GM12873 (cell line): ENCODE data around the gene PHLDB3.
A peak's percentile ranks its signal among the peaks of the same experiment; 100 is the strongest.

ENCODE experiments used
- TF ChIP-seq, protein P1 (sequence below): IDR thresholded peaks from 2 replicates; pipeline ENCODE4 v1.5.1; 2012; ENCODE audit warnings: low read depth, mild to moderate bottlenecking, moderate library complexity, low read length, control low read depth; ENCODE audit not compliant: insufficient read depth; ENCODE audit errors: missing control alignments

The PHLDB3 gene

DNA sequence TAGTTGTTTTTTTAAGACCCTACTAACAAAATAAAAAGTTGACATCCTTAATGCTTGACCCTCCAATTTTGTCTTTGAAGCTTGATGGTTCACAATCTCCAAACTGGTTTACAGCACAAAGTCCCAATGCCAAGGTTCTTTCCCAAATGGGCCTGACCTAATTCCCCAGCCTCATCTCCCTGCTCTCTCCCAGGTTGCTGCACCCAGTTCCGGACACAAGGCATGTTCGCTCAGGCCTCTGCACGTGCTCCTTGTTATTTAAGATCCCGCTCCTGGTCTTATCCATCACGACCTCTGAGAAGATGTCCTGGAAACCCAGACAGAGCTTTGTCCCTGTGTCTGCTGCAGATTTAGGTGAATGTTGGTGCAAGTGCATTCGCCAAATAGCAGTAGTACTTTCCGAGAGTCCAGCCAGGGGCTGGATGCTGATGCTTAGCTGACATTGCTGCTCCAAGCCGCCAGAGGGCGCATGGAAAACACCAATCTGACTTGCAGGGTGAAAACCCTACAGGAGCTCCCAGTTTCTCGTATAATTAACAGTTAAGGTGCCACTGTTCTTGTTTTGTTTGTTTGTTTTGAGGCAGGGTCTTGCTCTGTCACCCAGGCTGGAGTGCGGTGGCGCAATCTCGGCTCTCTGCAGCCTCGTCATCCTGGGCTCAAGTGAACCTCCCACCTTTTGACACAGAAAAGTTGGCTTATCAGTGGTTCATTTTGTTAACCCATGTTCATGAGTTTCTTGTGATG is 57.6 kb downstream of the PHLDB3 start:
- TF ChIP-seq, protein P1, sequence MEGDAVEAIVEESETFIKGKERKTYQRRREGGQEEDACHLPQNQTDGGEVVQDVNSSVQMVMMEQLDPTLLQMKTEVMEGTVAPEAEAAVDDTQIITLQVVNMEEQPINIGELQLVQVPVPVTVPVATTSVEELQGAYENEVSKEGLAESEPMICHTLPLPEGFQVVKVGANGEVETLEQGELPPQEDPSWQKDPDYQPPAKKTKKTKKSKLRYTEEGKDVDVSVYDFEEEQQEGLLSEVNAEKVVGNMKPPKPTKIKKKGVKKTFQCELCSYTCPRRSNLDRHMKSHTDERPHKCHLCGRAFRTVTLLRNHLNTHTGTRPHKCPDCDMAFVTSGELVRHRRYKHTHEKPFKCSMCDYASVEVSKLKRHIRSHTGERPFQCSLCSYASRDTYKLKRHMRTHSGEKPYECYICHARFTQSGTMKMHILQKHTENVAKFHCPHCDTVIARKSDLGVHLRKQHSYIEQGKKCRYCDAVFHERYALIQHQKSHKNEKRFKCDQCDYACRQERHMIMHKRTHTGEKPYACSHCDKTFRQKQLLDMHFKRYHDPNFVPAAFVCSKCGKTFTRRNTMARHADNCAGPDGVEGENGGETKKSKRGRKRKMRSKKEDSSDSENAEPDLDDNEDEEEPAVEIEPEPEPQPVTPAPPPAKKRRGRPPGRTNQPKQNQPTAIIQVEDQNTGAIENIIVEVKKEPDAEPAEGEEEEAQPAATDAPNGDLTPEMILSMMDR: peak; percentile 95

DNA sequence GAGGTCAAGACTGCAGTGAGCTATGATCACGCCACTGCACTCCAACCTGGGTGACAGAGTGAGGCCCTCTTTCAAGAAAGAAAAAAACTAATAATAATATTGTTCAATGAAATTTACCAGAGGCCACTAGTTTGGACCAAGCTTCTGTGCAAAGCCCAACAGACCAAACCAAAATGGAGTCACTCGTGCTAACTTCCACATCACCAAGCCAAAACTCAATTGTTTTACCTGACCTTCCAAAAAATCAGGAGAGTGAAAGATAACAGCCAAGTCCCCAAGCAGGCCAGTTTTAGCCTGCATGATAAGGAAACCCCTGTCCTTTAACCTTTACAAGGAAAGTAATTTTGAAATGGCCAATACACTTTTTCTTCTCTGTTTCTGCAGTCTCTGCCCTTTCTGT is 59.1 kb downstream of the PHLDB3 start:
- TF ChIP-seq, protein P1: no peak

DNA sequence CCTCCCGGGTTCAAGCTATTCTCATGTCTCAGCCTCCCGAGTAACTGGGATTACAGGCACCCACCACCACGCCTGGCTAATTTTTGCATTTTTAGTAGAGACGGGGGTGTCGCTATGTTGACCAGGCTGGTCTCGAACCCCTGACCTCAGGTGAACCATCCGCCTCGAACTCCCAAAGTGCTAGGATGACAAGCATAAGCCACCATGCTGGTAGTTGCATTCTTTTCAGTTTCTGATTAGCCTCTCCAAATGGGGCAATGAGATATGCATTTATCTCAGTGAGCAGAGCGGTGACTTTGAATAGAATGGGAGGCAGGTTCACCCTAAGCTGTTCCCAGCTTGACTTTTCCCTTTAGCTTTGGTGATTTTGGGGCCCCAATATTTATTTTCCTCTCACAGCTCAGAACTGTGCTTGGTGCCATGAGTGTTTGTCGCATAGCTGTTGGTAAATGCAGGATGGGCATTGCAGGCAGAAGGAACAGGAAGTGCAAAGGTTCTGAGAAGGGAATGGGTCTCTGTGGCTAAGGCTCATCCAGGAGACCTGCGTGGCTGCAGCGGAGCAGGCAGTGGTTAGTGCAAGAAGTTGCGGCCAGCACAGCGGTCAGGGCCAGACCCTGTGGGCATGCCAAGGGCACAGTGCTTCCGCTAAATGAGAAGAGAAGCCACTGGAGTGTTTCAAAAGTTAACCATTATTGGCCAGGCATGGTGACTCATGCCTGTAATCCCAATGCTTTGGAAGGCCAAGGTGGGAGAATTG is 59.8 kb downstream of the PHLDB3 start:
- TF ChIP-seq, protein P1: no peak

DNA sequence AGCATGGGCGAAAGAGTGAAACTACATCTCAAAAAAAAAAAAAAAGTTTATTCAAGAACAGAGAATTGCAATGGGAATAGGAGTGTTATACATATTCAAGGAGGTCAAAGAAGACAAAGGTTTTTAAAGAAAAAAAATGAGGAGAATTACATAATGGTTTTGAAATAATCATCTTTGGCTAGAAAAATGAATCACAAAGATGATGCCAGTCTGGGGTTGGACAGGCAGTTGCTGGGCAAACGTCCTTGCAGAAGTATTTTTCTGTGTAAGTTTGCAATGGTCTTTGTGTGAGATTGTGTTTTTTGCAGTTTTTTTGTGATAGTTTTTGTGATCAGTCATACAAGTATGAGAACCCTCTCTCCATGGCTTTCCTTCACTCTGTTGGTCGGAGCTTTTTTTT is 62.8 kb downstream of the PHLDB3 start:
- TF ChIP-seq, protein P1: no peak

DNA sequence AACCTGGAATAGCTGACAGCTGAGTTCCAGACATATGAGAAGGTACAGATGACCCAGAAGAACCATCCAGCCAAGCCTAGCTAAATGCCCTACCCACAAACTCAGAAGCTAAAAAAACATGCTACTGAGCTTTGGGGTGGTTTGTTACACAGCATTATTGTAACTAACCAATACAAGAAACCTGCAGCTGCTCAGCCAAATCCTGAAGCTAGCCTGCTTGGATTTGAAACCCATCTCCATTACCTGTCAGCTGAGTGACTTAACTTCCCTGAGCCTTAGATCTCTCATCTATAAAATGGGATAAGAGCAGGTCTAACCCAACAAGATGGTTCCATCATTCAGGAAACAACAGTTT is 64.9 kb downstream of the PHLDB3 start:
- TF ChIP-seq, protein P1: no peak

DNA sequence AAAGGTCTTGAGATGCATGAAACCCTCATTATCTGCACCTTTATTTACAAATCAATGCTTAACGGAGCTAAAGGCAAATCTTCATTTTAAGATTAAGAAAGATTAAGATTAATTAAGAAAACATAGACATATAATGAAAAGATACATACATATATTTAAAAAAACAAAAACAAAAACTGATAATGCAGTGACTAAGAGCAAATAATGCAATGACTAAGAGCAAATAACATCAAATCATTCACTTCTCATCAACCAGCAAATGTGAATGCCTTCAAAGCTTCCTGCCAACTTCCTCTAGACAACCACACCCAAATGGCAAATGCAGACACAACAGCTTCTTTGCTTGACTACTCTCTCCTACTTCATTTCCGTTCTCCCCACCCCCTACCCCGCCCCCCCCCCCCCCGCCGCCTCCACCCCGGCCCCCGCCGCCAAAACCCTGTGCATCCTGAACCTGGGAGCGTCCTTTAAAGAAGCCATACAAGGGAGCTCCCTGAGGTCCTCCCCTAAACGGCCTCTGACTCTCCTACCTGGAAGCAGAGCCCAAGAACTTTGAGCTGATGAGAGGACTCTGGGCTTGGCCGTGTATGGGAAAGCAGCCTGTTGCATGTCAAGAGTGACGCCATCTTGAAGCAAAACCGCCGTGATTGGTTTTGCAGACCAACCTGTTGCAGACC is 65.4 kb downstream of the PHLDB3 start:
- TF ChIP-seq, protein P1: no peak
